ENCODE results near the gene JUP. TPM values are rescaled to one million over a fixed set of nuclear protein-coding genes. Genes with fewer than 3 reads are reported as not detected.

Gene JUP
- polyA plus RNA-seq, 1 of the 3 experiments (the other 2 are of a cell fraction) = 13.0 TPM

GRCh38 chr17:41763327-41763726 lies 23.2 kb downstream of the JUP start:
- no peaks in the 10 kb centered on the region for H3K27me3 ChIP-seq (ENCODE audit: insufficient read depth)
- no peak for DNase-seq
- CTCF ChIA-PET = interaction anchor here (1.1 to 3.1 kb wide), 6 partner anchors 14 to 196 kb away, joined by 3 to 12 read pairs (median 4); partner anchors contain the start of gene JUP
- no peaks in the 10 kb centered on the region; a peak in 1 of 4 replicates for H3K4me1 ChIP-seq (ENCODE audit: control insufficient read depth in 1 of 2, insufficient read depth in 2 of 2, low read depth in 1 of 2, low read length in 1 of 2)
- H3K27ac ChIP-seq (ENCODE audit: low read depth in 2 of 2, low read length in 1 of 2) = no peak overlapping the region
- peaks cover 3% of the 10 kb centered on the region for H3F3A ChIP-seq (replicated peaks; ENCODE audit: insufficient read depth)
- no peak overlapping the region for H3K9ac ChIP-seq
- H3K9me3 ChIP-seq = no peaks in the 10 kb centered on the region
- H2AFZ ChIP-seq (ENCODE audit: low read depth) = no peak overlapping the region
- POLR2A ChIA-PET = no interaction called here
- no peaks in the 10 kb centered on the region for H4K20me1 ChIP-seq (ENCODE audit: insufficient read depth)
- no peak overlapping the region for H3K4me2 ChIP-seq
- 88% methylated on average over 8 of the region's 8 CpGs for WGBS (ENCODE audit: low lambda C conversion rate)
- H3K36me3 ChIP-seq (replicated peaks in 1 of 2; ENCODE audit: control insufficient read depth in 1 of 2, insufficient read depth in 2 of 2, low read length in 1 of 2) = peaks cover 0 to 14% of the 10 kb centered on the region in 2 experiments
- no peaks in the 10 kb centered on the region for H3K9me2 ChIP-seq
- no peak overlapping the region for H3K4me3 ChIP-seq (ENCODE audit: low read depth in 2 of 2, low read length in 1 of 2)
- TF ChIP-seq SMC3 (IDR thresholded peaks at IDR 0.05; ENCODE audit: low read depth, low read length) = no peak
- no peak for TF ChIP-seq IRF3 (IDR thresholded peaks at IDR 0.05; ENCODE audit: low read depth, low read length)
- no peak for TF ChIP-seq USF2 (IDR thresholded peaks at IDR 0.05; ENCODE audit: borderline replicate concordance, low read depth, low read length)
- TF ChIP-seq PBX3 (IDR thresholded peaks at IDR 0.05) = no peak
- no peak for TF ChIP-seq EZH2phosphoT487 (IDR thresholded peaks at IDR 0.05; ENCODE audit: borderline replicate concordance, low read depth)
- TF ChIP-seq USF1 (IDR thresholded peaks at IDR 0.05; ENCODE audit: borderline replicate concordance, low read depth) = no peak
- no peak for TF ChIP-seq REST (IDR thresholded peaks at IDR 0.05; ENCODE audit: low read depth, low read length)
- no peak for TF ChIP-seq YY1 (IDR thresholded peaks at IDR 0.05; ENCODE audit: low read depth)
- H3K79me2 ChIP-seq (ENCODE audit: insufficient read depth) = no peaks in the 10 kb centered on the region
